ENCODE results near the gene PIMREG.

The PIMREG gene

GRCh38 chr17:6491071-6491700 is 46.9 kb downstream of the PIMREG start:
- peaks cover 8% of the 10 kb centered on the region for H3K4me1 Mint-ChIP-seq (ENCODE audit: low read depth)
- peaks cover 3% of the 10 kb centered on the region for H3K27me3 Mint-ChIP-seq (ENCODE audit: low read depth)
- H3K9me3 Mint-ChIP-seq: no peaks in the 10 kb centered on the region
- no peaks in the 10 kb centered on the region for H3K36me3 Mint-ChIP-seq (ENCODE audit: low read depth)
- H3K4me3 Mint-ChIP-seq: no peak overlapping the region
- no peak overlapping the region for H3K27ac Mint-ChIP-seq

- no peaks in the 10 kb centered on the region for H3K9me3 Mint-ChIP-seq
- H3K27ac Mint-ChIP-seq: no peak overlapping the region
- H3K4me3 Mint-ChIP-seq: no peak overlapping the region
- peaks cover 10% of the 10 kb centered on the region for H3K27me3 Mint-ChIP-seq (ENCODE audit: low read depth)
- H3K36me3 Mint-ChIP-seq (ENCODE audit: low read depth): no peaks in the 10 kb centered on the region
- H3K4me1 Mint-ChIP-seq (ENCODE audit: low read depth): peaks cover 14% of the 10 kb centered on the region
These were observed 48.8 kb downstream of the PIMREG start for GRCh38 chr17:6492892-6493674.

- Mint-ChIP-seq H3K4me1 (ENCODE audit: low read depth) (peaks cover 14% of the 10 kb centered on the region), H3K27me3 (ENCODE audit: low read depth) (peaks cover 10% of the 10 kb centered on the region), H3K9me3 (no peaks in the 10 kb centered on the region), H3K27ac (no peak overlapping the region), H3K36me3 (ENCODE audit: low read depth) (no peaks in the 10 kb centered on the region), H3K4me3 (no peak overlapping the region)
These were observed 50.1 kb downstream of the PIMREG start for GRCh38 chr17:6494239-6494941.

- no peaks in the 10 kb centered on the region for H3K9me3 Mint-ChIP-seq
- H3K27me3 Mint-ChIP-seq (ENCODE audit: low read depth): peaks cover 10% of the 10 kb centered on the region
- peaks cover 14% of the 10 kb centered on the region for H3K4me1 Mint-ChIP-seq (ENCODE audit: low read depth)
- no peaks in the 10 kb centered on the region for H3K36me3 Mint-ChIP-seq (ENCODE audit: low read depth)
- H3K27ac Mint-ChIP-seq: no peak overlapping the region
- no peak overlapping the region for H3K4me3 Mint-ChIP-seq
These were observed 51.3 kb downstream of the PIMREG start for GRCh38 chr17:6495450-6496115.

- Mint-ChIP-seq H3K4me3 (no peak overlapping the region), H3K4me1 (ENCODE audit: low read depth) (peaks cover 14% of the 10 kb centered on the region), H3K27me3 (ENCODE audit: low read depth) (peaks cover 10% of the 10 kb centered on the region), H3K36me3 (ENCODE audit: low read depth) (no peaks in the 10 kb centered on the region), H3K9me3 (no peaks in the 10 kb centered on the region), H3K27ac (no peak overlapping the region)
These were observed 51.8 kb downstream of the PIMREG start for GRCh38 chr17:6496116-6496481.

GRCh38 chr17:6496640-6497441 is 52.6 kb downstream of the PIMREG start:
- no peaks in the 10 kb centered on the region for H3K9me3 Mint-ChIP-seq
- H3K27me3 Mint-ChIP-seq (ENCODE audit: low read depth): peaks cover 10% of the 10 kb centered on the region
- H3K4me3 Mint-ChIP-seq: no peak overlapping the region
- H3K36me3 Mint-ChIP-seq (ENCODE audit: low read depth): no peaks in the 10 kb centered on the region
- H3K4me1 Mint-ChIP-seq (ENCODE audit: low read depth): peaks cover 14% of the 10 kb centered on the region
- peak overlapping the region; percentile 50 for H3K27ac Mint-ChIP-seq

GRCh38 chr17:6497496-6498221 is 53.4 kb downstream of the PIMREG start:
- Mint-ChIP-seq H3K27ac (no peak overlapping the region), H3K36me3 (ENCODE audit: low read depth) (no peaks in the 10 kb centered on the region), H3K4me1 (ENCODE audit: low read depth) (peaks cover 14% of the 10 kb centered on the region), H3K9me3 (no peaks in the 10 kb centered on the region), H3K27me3 (ENCODE audit: low read depth) (peaks cover 10% of the 10 kb centered on the region), H3K4me3 (no peak overlapping the region)

GRCh38 chr17:6498356-6498755 is 54.1 kb downstream of the PIMREG start:
- no peak overlapping the region for H3K27ac Mint-ChIP-seq
- H3K36me3 Mint-ChIP-seq (ENCODE audit: low read depth): no peaks in the 10 kb centered on the region
- H3K27me3 Mint-ChIP-seq (ENCODE audit: low read depth): peaks cover 10% of the 10 kb centered on the region
- H3K9me3 Mint-ChIP-seq: no peaks in the 10 kb centered on the region
- H3K4me1 Mint-ChIP-seq (ENCODE audit: low read depth): peaks cover 14% of the 10 kb centered on the region
- H3K4me3 Mint-ChIP-seq: no peak overlapping the region

GRCh38 chr17:6498901-6499540 is 54.8 kb downstream of the PIMREG start:
- H3K9me3 Mint-ChIP-seq: no peaks in the 10 kb centered on the region
- peaks cover 14% of the 10 kb centered on the region for H3K4me1 Mint-ChIP-seq (ENCODE audit: low read depth)
- no peaks in the 10 kb centered on the region for H3K36me3 Mint-ChIP-seq (ENCODE audit: low read depth)
- H3K27ac Mint-ChIP-seq: no peak overlapping the region
- no peak overlapping the region for H3K4me3 Mint-ChIP-seq
- peaks cover 10% of the 10 kb centered on the region for H3K27me3 Mint-ChIP-seq (ENCODE audit: low read depth)
